ENCODE results near the gene ARIH1.
"Not testable (repeated sequence)": the region's sequence is repeated elsewhere in the genome, so short reads cannot be mapped to it uniquely, and the experiment has no call there.

The ARIH1 gene, protein sequence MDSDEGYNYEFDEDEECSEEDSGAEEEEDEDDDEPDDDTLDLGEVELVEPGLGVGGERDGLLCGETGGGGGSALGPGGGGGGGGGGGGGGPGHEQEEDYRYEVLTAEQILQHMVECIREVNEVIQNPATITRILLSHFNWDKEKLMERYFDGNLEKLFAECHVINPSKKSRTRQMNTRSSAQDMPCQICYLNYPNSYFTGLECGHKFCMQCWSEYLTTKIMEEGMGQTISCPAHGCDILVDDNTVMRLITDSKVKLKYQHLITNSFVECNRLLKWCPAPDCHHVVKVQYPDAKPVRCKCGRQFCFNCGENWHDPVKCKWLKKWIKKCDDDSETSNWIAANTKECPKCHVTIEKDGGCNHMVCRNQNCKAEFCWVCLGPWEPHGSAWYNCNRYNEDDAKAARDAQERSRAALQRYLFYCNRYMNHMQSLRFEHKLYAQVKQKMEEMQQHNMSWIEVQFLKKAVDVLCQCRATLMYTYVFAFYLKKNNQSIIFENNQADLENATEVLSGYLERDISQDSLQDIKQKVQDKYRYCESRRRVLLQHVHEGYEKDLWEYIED

DNA sequence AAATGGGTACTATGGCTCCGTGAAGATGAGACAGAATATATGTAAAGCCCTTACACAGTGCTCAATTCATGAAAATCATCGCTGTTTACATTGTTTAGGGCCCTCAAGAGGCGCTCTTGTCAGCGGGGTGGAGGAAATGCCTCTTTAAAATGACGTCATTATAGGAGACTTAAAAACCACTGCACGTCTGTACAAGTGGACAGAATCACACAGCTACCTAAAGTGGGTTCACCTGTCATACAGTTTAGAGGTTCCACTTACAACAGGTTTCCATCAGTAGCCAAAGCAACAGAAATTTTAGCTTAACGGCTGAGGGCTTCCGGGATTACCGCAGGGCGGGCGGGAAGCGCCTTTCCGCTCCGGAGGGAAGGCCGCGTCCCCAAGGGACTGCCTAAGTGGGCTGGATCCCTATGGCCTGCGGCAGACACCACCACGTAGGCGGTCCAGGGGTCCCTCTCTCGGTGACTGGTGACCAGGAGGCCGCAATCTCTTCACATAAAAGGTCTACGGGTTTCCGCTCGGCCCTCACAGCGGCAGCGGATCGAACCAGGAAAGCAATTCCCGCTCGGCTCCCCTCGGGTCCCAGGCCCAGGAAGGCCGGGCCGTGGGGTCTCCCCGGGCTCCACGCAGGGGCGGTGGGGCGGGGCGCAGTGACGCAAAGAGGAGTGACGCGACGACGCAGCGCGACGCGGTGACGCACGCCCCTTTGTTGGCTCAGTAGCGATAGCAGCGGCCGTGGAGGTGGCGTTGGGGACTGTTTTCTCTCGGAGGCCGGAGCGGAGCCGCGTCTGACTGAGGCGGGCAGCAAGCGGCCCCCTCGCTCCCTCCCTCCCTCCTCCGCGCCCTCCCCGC lies at the start of gene ARIH1:
TSS of gene ARIH1 (plus strand) at position 717 of the 852 bp plus-strand sequence. CDS start 310 bp downstream, outside the sequence.
- DNase-seq, result peak; percentile 93

- no peak for DNase-seq
These were observed 47.4 kb upstream of the ARIH1 start for GRCh38 chr15:72426753-72427152.

GRCh38 chr15:72437650-72438316 lies 36.3 kb upstream of the ARIH1 start:
- DNase-seq, result no peak

- not testable (repeated sequence) for DNase-seq
These were observed 31.3 kb upstream of the ARIH1 start for GRCh38 chr15:72442848-72443247.

DNA sequence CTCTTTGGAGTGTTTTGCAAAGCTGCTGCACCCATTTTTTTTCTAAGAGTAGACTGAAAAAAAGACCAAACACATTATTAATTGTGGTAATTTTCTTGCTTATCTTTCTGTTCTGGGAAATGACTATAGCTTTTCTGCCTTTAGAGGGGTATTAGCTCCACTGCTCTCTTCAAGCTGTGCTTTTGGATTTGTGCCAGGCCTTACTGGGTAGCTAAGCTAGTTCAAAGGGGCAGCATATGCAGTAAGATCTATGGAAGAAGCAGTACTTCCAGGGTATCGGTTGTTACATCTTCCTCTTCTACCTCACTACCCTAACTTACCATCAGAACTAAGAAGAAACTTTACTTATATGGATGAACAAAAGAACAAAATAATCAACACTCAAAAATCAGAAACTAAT lies 28.7 kb upstream of the ARIH1 start:
- DNase-seq, result peak; percentile 46

GRCh38 chr15:72450805-72451204 lies 23.3 kb upstream of the ARIH1 start:
- no peak for DNase-seq

- peak; percentile 9 for DNase-seq
These were observed 22.9 kb upstream of the ARIH1 start for GRCh38 chr15:72451224-72451623.

DNA sequence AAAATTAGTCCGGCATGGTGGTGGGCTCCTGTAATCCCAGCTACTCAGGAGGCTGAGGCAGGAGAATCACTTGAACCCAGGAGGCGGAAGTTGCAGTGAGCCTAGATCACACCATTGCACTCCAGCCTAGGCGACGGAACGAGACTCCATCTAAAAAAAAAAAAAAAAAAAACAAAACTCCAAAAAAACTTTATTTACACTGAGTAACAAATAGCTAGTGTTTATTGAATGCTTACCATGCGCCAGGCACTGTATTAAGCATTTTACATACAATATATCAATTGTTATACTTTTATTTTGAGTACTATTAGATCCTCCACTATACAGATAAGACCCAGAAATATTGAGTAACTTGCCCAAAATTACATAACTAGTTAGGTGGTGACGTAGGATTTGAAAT lies 17.4 kb upstream of the ARIH1 start:
- no peak for DNase-seq

DNA sequence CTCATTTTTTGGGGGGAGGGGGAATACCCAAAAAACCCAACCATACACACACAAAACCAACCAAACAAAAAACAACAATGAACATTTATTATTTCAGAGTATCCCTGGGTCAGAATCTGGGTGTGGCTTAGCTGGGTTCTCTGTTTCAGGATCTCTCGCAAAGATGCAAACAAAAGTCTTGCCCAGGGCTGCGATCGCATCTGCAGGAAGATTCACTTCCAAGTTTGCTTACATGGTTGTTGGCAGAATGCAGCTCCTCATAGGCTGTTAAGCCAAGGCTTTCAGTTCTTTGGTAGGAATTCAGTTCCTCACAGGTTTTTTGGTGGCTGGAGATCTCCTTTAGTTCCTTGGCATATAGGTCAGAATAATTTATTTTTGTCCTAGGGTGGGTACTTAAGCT lies 13.7 kb upstream of the ARIH1 start:
- DNase-seq, result no peak

DNA sequence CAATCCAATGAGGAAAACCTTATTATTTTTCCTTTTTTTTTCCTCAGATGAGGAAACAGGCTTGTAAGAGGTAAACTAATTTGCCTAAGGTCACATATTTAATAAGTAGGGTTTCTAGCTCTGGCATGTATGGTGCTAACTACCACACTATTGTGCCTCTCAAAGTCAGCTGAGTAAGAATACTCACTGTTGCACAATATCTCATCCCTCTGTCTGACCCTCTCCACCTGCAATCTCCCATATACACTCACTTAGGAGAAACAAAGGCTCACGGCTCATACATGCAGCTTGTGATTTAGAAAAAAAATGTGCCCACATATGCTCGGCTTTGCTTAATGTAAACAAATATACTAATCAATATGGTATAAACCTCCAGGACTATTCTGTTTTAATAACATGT lies 10.4 kb upstream of the ARIH1 start:
- no peak for DNase-seq

- DNase-seq, result no peak
These were observed 9.9 kb upstream of the ARIH1 start for GRCh38 chr15:72464251-72464650.

GRCh38 chr15:72468103-72468502 lies 6.0 kb upstream of the ARIH1 start:
- DNase-seq, result no peak

- DNase-seq, result no peak
These were observed 1.0 kb upstream of the ARIH1 start for GRCh38 chr15:72472992-72473610.

DNA sequence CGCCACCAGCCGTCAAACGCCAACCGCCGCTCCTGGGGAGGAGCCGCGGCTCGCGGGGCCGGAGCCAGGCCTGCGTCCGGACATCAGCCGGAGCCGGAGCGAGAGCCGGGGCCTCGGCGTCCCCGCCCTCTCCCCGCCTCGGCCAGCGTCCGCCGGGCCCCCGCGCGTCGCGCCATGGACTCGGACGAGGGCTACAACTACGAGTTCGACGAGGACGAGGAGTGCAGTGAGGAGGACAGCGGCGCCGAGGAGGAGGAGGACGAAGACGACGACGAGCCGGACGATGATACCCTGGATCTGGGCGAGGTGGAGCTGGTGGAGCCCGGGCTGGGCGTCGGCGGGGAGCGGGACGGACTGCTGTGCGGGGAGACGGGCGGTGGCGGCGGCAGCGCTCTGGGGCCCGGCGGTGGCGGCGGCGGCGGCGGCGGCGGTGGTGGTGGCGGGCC lies 359 bp downstream of the ARIH1 start:
- no peak for DNase-seq

DNA sequence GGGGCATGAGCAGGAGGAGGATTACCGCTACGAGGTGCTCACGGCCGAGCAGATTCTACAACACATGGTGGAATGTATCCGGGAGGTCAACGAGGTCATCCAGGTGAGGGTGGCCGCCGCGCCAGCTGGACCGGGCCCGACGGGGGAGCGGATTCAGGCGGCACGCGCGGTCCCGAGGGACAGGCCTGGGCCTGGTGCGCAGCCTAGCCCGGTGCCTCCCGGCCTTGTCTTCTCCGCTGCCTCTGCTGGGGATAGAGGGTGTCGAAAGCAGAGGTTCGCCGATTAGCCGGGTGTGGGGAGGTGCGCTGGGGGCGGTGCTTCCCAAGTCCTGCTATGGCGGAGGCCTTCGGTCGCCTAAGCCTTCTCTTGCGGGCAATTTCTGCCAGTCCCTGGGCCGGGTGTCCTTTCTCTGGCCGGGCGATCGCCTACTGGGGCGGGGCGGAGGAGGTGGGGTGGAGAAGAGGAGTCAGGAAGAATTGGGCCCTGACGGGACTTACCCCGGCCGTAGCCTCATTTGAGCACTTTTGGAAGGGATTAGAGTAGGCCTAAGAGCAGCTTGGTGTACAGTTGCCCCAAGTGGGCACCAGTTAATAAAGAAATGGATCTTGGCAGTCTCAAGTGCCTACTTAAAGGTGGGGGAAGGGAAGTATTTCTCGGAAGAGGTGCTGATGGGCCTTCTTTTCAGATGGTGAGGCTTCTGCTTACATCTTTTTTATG lies 940 bp downstream of the ARIH1 start:
- DNase-seq, result peak; percentile 59

GRCh38 chr15:72475674-72476073 lies 1.5 kb downstream of the ARIH1 start:
- no peak for DNase-seq

GRCh38 chr15:72476330-72476729 lies 2.2 kb downstream of the ARIH1 start:
- not testable (repeated sequence) for DNase-seq

DNA sequence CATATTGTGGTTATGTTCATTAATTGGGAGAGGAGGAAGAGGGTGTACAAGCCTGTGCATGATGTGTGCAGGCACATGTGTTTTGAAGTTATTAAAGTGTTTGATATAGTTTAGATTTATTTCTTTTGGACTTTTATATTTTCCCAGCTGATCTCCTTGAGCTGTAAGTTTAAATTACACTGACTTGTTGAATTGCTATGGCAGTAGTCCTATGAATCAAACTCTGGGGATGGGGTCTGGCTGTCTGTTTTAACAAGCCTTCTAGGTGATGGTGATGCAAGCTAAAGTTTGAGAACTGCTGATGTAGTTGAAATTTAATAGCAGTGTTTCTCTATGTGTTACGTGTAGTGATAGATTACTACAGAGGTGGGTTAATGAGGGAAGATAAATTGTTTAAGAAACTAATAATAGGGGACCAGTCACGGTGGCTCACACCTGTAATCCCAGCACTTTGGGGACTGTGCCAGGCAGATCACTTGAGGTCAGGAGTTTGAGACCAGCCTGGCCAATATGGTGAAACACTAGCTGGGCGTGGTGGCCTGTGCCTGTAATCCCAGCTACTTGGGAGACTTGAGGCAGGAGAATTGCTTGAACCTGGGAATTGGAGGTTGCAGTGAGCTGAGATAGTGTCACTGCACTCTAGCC lies 7.0 kb downstream of the ARIH1 start:
- peak; percentile 1 for DNase-seq

- DNase-seq, result no peak
These were observed 8.1 kb downstream of the ARIH1 start for GRCh38 chr15:72482275-72482674.

DNA sequence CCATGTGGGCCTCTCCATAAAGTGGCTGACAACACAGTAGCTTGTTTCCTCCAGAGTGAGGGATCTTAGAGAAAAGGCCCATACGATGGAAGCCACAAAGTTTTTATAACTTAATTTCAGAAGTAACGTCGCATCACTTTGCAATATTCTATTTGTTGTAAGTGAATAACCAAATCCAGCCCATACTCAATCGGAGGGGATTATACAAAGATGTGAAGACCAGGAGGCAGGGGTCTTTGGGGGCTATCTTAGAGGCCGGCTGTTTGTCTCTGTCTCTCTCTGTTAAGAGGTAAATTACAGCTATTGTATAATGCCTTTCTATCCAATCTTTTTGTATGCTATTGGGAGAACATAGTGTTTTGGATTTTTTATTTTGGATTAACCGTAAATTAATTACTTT lies 9.1 kb downstream of the ARIH1 start:
- no peak for DNase-seq

DNA sequence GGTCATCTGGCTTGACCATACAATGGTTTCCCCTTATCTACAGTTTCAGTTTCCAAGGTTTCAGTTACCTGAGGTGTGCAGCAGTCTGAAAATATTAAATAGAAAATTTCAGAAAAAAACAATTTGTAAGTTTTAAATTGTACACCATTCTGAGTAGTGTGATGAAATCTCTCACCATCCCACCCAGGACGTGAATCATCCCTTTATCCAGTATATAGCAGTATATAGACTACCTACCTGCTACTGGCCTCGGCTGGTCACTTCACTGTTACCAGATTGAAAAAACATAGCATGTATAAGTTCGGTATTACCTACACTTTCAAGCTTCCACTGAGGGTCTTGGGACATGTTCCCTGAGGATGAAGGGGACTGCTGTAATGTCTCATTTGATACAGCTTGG lies 12.0 kb downstream of the ARIH1 start:
- DNase-seq, result no peak
